KOPT-K1 (cell line): ENCODE measurements around the gene TOX2.

Experiments used
- H3K27ac ChIP-seq: fragments of 200-600 bp; sonication (generic); 2 replicates; pipeline ENCODE4 v1.5.1; 2016; ENCODE audit warnings: antibody characterized with exemption, mild to moderate bottlenecking, low read depth, low read length; ENCODE audit not compliant: poor library complexity, severe bottlenecking
- H3K36me3 ChIP-seq: fragments of 200-600 bp; sonication (generic); 2 replicates; pipeline ENCODE4 v1.5.1; 2017; ENCODE audit warnings: antibody characterized with exemption, mild to moderate bottlenecking, low read length, moderate library complexity; ENCODE audit not compliant: insufficient read depth
- H3K9me3 ChIP-seq: fragments of 200-600 bp; sonication (generic); 2 replicates; pipeline ENCODE4 v1.5.1; 2017; ENCODE audit warnings: antibody characterized with exemption, low read length, mild to moderate bottlenecking; ENCODE audit not compliant: insufficient read depth, poor library complexity, severe bottlenecking

Gene TOX2

GRCh38 chr20:44015733-44016103 is 101.1 kb downstream of the TOX2 start:
- H3K9me3 ChIP-seq: no peaks in the 10 kb centered on the region
- no peaks in the 10 kb centered on the region for H3K36me3 ChIP-seq
- H3K27ac ChIP-seq: no peak overlapping the region

GRCh38 chr20:44016525-44016924 is 101.9 kb downstream of the TOX2 start:
- no peaks in the 10 kb centered on the region for H3K36me3 ChIP-seq
- no peaks in the 10 kb centered on the region for H3K9me3 ChIP-seq
- H3K27ac ChIP-seq: no peak overlapping the region

- Histone ChIP-seq H3K36me3 (no peaks in the 10 kb centered on the region), H3K27ac (no peak overlapping the region)
These were observed 102.6 kb downstream of the TOX2 start for GRCh38 chr20:44017211-44017610.

DNA sequence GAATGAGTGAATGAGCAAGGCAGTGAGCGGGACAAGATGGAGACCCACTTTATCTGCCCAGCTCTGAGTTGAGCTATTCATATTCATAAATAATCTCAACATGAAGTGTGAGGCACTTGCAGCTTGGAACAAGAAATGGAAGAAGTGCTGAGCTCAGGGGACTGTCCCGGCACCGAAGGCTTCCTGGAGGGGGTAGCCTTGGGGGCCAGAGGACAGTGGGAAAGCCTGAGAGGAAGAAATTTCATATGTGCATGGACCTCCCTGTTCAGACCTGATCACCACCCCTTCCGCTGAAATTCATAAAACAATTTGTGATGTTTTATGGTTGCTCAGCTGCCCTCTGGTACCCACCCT is 103.2 kb downstream of the TOX2 start:
- no peaks in the 10 kb centered on the region for H3K36me3 ChIP-seq
- no peak overlapping the region for H3K27ac ChIP-seq
- no peaks in the 10 kb centered on the region for H3K9me3 ChIP-seq

More at GRCh38 chr20:44017211-44017610, 102.6 kb downstream of the TOX2 start:
- no peaks in the 10 kb centered on the region for H3K9me3 ChIP-seq

- Histone ChIP-seq H3K36me3 (no peaks in the 10 kb centered on the region), H3K9me3 (no peaks in the 10 kb centered on the region), H3K27ac (no peak overlapping the region)
These were observed 103.7 kb downstream of the TOX2 start for GRCh38 chr20:44018259-44018941.

GRCh38 chr20:44018942-44019637 is 104.4 kb downstream of the TOX2 start:
- Histone ChIP-seq H3K27ac (peak overlapping the region; percentile 19), H3K36me3 (no peaks in the 10 kb centered on the region), H3K9me3 (no peaks in the 10 kb centered on the region)

DNA sequence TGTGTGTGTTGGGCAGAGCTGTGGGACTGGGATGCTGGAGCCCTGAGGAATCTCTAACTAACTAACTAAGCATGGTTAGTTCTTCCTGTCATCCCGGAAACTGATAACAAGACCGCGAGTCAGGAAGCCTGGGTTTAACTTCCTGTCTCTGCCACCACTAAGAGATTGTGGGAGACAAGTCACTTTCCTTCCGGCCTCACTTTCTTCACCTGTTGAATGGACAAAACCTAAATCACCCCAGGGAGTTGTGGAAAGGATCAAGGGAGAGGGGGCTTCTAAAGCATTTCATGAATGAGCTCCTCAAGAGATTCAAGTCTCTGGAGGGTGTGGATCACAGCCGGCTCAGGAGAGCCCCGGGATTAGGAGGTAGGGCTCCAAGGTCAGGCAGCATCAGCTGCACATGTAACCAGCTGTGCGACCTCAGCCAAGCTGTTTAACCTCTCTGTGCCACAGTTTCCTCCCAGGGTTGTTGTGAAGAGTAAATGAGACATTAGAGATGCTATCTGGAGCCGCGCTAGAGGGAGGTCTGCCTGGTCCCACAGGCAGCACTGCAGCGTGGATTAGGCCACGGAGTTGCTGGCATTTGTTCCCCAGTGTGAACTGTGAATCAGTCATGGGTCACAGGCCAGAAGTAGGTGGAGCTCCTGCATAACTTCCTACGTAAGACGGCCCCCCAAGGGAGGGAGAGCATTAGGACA is 105.1 kb downstream of the TOX2 start:
- H3K36me3 ChIP-seq: no peaks in the 10 kb centered on the region
- H3K9me3 ChIP-seq: no peaks in the 10 kb centered on the region
- peak overlapping the region; percentile 19 for H3K27ac ChIP-seq

DNA sequence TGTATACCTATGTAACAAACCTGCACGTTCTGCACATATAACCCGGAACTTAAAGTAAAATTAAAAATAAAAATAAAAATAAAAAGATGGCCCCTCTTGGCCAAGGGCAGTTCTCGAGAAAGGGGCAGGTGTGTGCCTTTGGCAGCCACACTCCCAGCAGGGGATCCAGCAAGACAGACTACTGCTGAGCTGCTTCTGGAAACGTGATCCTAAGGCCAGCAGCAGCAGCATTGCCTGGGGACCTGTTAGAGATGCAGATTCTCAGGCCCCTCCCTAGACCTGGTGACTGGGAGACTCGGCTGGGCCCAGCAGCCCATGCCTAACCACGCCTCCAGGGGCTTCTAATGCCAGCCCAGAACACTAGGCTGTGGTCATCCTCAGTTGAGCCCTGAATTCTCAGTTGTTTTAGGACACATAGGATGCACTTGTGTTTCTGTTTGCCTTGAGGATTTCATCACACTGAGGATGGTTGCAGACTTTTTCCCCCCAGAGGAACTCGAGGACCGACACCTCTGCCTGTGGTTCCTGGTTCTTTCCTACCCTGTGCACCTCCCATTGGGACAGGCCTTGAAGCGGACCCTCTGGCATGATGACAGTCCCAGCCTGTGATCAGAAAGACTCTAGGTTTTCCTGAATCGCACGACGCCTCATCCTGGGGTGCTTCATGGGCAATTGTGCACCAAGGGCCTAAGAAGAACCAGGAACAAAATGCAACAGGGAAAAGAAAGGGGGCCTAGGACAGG is 105.9 kb downstream of the TOX2 start:
- Histone ChIP-seq H3K27ac (peak overlapping the region; percentile 19), H3K36me3 (no peaks in the 10 kb centered on the region), H3K9me3 (no peaks in the 10 kb centered on the region)

GRCh38 chr20:44021186-44021585 is 106.5 kb downstream of the TOX2 start:
- Histone ChIP-seq H3K9me3 (no peaks in the 10 kb centered on the region), H3K36me3 (no peaks in the 10 kb centered on the region), H3K27ac (peak overlapping the region; percentile 19)

- H3K27ac ChIP-seq: no peak overlapping the region
- no peaks in the 10 kb centered on the region for H3K36me3 ChIP-seq
- no peaks in the 10 kb centered on the region for H3K9me3 ChIP-seq
These were observed 107.2 kb downstream of the TOX2 start for GRCh38 chr20:44021900-44022299.

DNA sequence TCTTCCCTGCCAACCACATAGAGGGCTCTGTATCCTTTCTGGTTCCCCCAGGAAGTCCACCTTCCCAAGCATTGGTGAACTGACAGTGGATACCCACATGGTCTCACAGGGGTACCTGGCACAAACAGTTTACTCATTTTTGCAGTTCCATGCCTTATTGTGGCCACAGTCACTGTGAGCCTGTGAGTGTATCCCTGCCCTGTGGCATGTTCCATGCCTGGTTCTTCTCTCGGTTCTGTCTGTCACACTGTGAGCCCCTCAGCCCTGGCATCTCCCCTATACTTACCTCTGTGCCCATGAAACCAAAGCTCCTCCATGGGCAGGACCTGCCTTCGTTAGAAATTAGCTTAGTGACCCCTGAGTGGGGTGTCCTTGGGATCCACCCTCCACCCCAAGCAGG is 107.8 kb downstream of the TOX2 start:
- Histone ChIP-seq H3K36me3 (no peaks in the 10 kb centered on the region), H3K9me3 (no peaks in the 10 kb centered on the region), H3K27ac (no peak overlapping the region)

- Histone ChIP-seq H3K27ac (no peak overlapping the region), H3K9me3 (no peaks in the 10 kb centered on the region), H3K36me3 (no peaks in the 10 kb centered on the region)
These were observed 109.1 kb downstream of the TOX2 start for GRCh38 chr20:44023515-44024371.

- Histone ChIP-seq H3K27ac (no peak overlapping the region), H3K36me3 (no peaks in the 10 kb centered on the region), H3K9me3 (no peaks in the 10 kb centered on the region)
These were observed 110.3 kb downstream of the TOX2 start for GRCh38 chr20:44024820-44025580.

- H3K27ac ChIP-seq: no peak overlapping the region
- H3K36me3 ChIP-seq: no peaks in the 10 kb centered on the region
- H3K9me3 ChIP-seq: no peaks in the 10 kb centered on the region
These were observed 111.1 kb downstream of the TOX2 start for GRCh38 chr20:44025756-44026155.
